ENCODE data around the gene XPO1. TPM values are rescaled to one million over a fixed set of nuclear protein-coding genes. Genes with fewer than 3 reads are reported as not detected.
"Not testable (repeated sequence)": the region's sequence is repeated elsewhere in the genome, so short reads cannot be mapped to it uniquely, and the experiment has no call there.

The XPO1 gene, protein sequence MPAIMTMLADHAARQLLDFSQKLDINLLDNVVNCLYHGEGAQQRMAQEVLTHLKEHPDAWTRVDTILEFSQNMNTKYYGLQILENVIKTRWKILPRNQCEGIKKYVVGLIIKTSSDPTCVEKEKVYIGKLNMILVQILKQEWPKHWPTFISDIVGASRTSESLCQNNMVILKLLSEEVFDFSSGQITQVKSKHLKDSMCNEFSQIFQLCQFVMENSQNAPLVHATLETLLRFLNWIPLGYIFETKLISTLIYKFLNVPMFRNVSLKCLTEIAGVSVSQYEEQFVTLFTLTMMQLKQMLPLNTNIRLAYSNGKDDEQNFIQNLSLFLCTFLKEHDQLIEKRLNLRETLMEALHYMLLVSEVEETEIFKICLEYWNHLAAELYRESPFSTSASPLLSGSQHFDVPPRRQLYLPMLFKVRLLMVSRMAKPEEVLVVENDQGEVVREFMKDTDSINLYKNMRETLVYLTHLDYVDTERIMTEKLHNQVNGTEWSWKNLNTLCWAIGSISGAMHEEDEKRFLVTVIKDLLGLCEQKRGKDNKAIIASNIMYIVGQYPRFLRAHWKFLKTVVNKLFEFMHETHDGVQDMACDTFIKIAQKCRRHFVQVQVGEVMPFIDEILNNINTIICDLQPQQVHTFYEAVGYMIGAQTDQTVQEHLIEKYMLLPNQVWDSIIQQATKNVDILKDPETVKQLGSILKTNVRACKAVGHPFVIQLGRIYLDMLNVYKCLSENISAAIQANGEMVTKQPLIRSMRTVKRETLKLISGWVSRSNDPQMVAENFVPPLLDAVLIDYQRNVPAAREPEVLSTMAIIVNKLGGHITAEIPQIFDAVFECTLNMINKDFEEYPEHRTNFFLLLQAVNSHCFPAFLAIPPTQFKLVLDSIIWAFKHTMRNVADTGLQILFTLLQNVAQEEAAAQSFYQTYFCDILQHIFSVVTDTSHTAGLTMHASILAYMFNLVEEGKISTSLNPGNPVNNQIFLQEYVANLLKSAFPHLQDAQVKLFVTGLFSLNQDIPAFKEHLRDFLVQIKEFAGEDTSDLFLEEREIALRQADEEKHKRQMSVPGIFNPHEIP (N-terminal part only)
- polyA plus RNA-seq (2013, experiment 1 of 2): 114 TPM
- polyA plus RNA-seq (2013, experiment 2 of 2): 118 TPM

DNA sequence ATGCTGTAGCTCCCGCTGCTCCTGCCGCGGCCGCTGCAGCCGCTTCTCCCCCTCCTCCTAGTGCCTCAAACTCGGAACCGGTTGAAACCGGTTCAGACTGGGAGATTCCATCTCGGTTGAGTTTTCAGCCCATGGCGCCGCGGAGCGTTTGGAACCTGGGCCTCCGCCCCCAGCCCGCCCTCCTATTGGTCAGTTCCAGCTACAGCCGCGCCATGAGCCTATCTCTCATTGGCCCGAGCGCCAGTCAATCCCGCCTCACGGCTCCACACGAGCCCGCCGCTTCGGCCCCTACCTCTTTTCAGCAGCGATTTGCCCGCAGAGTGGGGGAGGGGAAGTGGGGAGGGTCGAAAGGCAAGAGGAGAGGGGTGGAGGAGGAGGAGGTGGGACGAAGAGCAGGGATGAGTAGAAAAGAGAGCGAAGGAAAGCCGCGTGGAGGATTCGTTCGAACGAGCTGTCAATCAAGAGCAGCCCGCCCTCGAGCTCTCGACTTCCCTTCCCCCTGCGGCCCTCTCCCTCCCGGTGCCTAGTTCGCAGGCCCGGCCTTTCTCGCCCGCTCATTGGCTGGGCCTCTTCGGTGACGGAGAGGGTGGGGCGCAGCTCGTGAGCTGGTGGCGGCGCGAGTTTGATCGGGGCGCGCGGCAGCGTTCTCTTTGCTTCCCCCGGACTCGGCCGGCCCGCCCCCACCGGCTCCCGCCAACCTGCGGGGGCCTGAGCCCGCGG lies at the start of gene XPO1:
Gene XPO1, minus strand, starts transcription at position 157 of the 720 bp plus-strand sequence. CDS start 4,459 bp downstream, outside the sequence.
- Histone ChIP-seq H3K14ac (ENCODE audit: low read length) (peak within 1 kb of the TSS; percentile 38), H3K4me2 (ENCODE audit: insufficient read depth, low read length, poor library complexity, severe bottlenecking) (peak within 1 kb of the TSS; percentile 52), H2AFZ (ENCODE audit: low read length) (peak within 1 kb of the TSS; percentile 82), H3K9ac (ENCODE audit: low read depth, low read length, poor library complexity) (peak within 1 kb of the TSS; percentile 100), H3K9me3 (replicated peaks in 1 of 2; ENCODE audit: control insufficient read depth in 2 of 2, insufficient read depth in 1 of 2, low read depth in 1 of 2, low read length in 2 of 2) (no peaks in the 10 kb centered on the region), H2AK5ac (ENCODE audit: low read depth, low read length) (peak within 1 kb of the TSS; percentile 97), H3K4me3 (ENCODE audit: low read length in 2 of 2) (peak within 1 kb of the TSS; percentile 68 to 99), H2BK12ac (ENCODE audit: low read length) (no peak within 1 kb of the TSS), H3K79me1 (ENCODE audit: low read depth, low read length) (no peaks in the 10 kb centered on the region), H3K18ac (ENCODE audit: low read length) (peak within 1 kb of the TSS; percentile 100), H3K23ac (ENCODE audit: low read depth, low read length, poor library complexity) (peak within 1 kb of the TSS; percentile 100), H3K36me3 (replicated peaks in 1 of 2; ENCODE audit: control insufficient read depth in 2 of 2, insufficient read depth in 2 of 2, low read length in 2 of 2) (peaks cover 0 to 15% of the 10 kb centered on the region in 2 donors), H2BK15ac (ENCODE audit: low read length) (no peak within 1 kb of the TSS), H4K8ac (ENCODE audit: low read depth, low read length) (peak within 1 kb of the TSS; percentile 82), H3K27ac (replicated peaks; ENCODE audit: low read length) (peak within 1 kb of the TSS; percentile 100), H3K4ac (ENCODE audit: low read length) (peak within 1 kb of the TSS; percentile 66), H4K91ac (ENCODE audit: low read depth, low read length, poor library complexity) (peak within 1 kb of the TSS; percentile 92), H2BK120ac (ENCODE audit: low read depth, low read length) (peak within 1 kb of the TSS; percentile 97), H3K27me3 (ENCODE audit: control insufficient read depth in 3 of 3, insufficient read depth in 3 of 3, low read depth in 1 of 3, low read length in 3 of 3) (no peaks in the 10 kb centered on the region), H2BK5ac (ENCODE audit: low read length) (peak within 1 kb of the TSS; percentile 100), H3K4me1 (ENCODE audit: control insufficient read depth in 2 of 2, insufficient read depth in 1 of 2, low read depth in 1 of 2, low read length in 2 of 2) (peaks cover 0 to 4% of the 10 kb centered on the region in 2 donors)
- WGBS, 2 donors (ENCODE audit: extremely low coverage in 2 of 2, insufficient read length in 2 of 2, insufficient replicate concordance in 1 of 2): no CpG with 5 or more reads among the region's 65 CpGs
- DNase-seq (ENCODE audit: low spot score): peak; percentile 100

DNA sequence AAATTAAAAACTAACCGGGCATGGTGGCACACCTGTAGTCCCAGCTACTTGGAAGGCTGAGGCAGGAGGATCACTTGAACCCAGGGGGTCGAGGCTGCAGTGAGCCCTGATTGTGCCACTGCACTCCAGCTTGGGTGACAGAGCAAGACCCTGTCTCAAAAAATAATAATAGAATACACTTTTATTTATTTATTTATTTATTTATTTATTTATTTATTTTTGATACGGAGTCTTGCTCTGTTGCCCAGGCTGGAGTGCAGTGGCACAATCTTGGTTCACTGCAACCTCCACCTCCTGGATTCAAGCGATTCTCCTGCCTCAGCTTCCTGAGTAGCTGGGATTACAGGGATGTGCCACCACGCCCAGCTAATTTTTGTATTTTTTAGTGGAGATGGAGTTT lies 48.8 kb upstream of the XPO1 start:
- H2BK12ac ChIP-seq (ENCODE audit: low read length); H3K23ac ChIP-seq (ENCODE audit: low read depth, low read length, poor library complexity); H3K18ac ChIP-seq (ENCODE audit: low read length); H3K27me3 ChIP-seq (ENCODE audit: control insufficient read depth in 3 of 3, insufficient read depth in 3 of 3, low read depth in 1 of 3, low read length in 3 of 3); H2AFZ ChIP-seq (ENCODE audit: low read length); H3K36me3 ChIP-seq (replicated peaks in 1 of 2; ENCODE audit: control insufficient read depth in 2 of 2, insufficient read depth in 2 of 2, low read length in 2 of 2); DNase-seq (ENCODE audit: low spot score); H3K27ac ChIP-seq (replicated peaks; ENCODE audit: low read length); H3K9ac ChIP-seq (ENCODE audit: low read depth, low read length, poor library complexity); H4K91ac ChIP-seq (ENCODE audit: low read depth, low read length, poor library complexity); H2BK120ac ChIP-seq (ENCODE audit: low read depth, low read length); H3K4me2 ChIP-seq (ENCODE audit: insufficient read depth, low read length, poor library complexity, severe bottlenecking); H2BK15ac ChIP-seq (ENCODE audit: low read length); H3K4me1 ChIP-seq (ENCODE audit: control insufficient read depth in 2 of 2, insufficient read depth in 1 of 2, low read depth in 1 of 2, low read length in 2 of 2); H2AK5ac ChIP-seq (ENCODE audit: low read depth, low read length); H2BK5ac ChIP-seq (ENCODE audit: low read length); H3K9me3 ChIP-seq (replicated peaks in 1 of 2; ENCODE audit: control insufficient read depth in 2 of 2, insufficient read depth in 1 of 2, low read depth in 1 of 2, low read length in 2 of 2); H3K4me3 ChIP-seq (ENCODE audit: low read length in 2 of 2); H3K4ac ChIP-seq (ENCODE audit: low read length); H3K79me1 ChIP-seq (ENCODE audit: low read depth, low read length); H3K14ac ChIP-seq (ENCODE audit: low read length); H4K8ac ChIP-seq (ENCODE audit: low read depth, low read length): not testable (repeated sequence)
- WGBS, 2 donors (ENCODE audit: extremely low coverage in 2 of 2, insufficient read length in 2 of 2, insufficient replicate concordance in 1 of 2): no CpG with 5 or more reads among the region's 5 CpGs

DNA sequence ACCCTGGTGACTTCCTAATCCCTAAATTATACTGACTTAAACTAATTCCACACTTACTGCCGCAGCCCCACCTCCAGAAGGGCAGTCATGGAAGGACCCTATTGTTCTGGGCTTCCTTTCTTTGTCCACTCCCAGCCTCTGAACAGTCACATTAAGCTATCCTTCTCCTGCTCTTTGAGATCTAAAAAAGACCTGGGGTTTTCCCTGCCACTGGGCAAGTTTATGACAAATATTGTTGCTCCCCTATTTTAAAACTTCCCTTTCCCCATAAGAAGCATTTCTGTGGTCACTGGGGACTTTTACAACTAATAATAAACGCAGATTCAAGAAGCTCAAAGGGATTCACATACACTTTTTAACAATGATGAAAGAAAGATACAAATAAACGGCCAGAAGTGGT lies 47.2 kb upstream of the XPO1 start:
- H4K8ac ChIP-seq (ENCODE audit: low read depth, low read length): no peak overlapping the region
- H2BK15ac ChIP-seq (ENCODE audit: low read length): no peak overlapping the region
- peak overlapping the region; percentile 87 for H2AFZ ChIP-seq (ENCODE audit: low read length)
- no peak overlapping the region for H3K23ac ChIP-seq (ENCODE audit: low read depth, low read length, poor library complexity)
- H3K18ac ChIP-seq (ENCODE audit: low read length): no peak overlapping the region
- H3K9ac ChIP-seq (ENCODE audit: low read depth, low read length, poor library complexity): no peak overlapping the region
- H3K27ac ChIP-seq (replicated peaks; ENCODE audit: low read length): no peak overlapping the region
- H3K4me3 ChIP-seq (ENCODE audit: low read length in 2 of 2): no peak overlapping the region
- H3K4me1 ChIP-seq (ENCODE audit: control insufficient read depth in 2 of 2, insufficient read depth in 1 of 2, low read depth in 1 of 2, low read length in 2 of 2): peaks cover 2 to 3% of the 10 kb centered on the region in 2 donors
- H3K4me2 ChIP-seq (ENCODE audit: insufficient read depth, low read length, poor library complexity, severe bottlenecking): no peak overlapping the region
- no peak overlapping the region for H2BK120ac ChIP-seq (ENCODE audit: low read depth, low read length)
- H3K27me3 ChIP-seq (ENCODE audit: control insufficient read depth in 3 of 3, insufficient read depth in 3 of 3, low read depth in 1 of 3, low read length in 3 of 3): no peaks in the 10 kb centered on the region
- no peak overlapping the region for H3K14ac ChIP-seq (ENCODE audit: low read length)
- H2BK12ac ChIP-seq (ENCODE audit: low read length): no peak overlapping the region
- WGBS, 2 donors (ENCODE audit: extremely low coverage in 2 of 2, insufficient read length in 2 of 2, insufficient replicate concordance in 1 of 2): no CpG with 5 or more reads among the region's 3 CpGs
- no peak overlapping the region for H3K4ac ChIP-seq (ENCODE audit: low read length)
- H4K91ac ChIP-seq (ENCODE audit: low read depth, low read length, poor library complexity): no peak overlapping the region
- no peak overlapping the region for H2BK5ac ChIP-seq (ENCODE audit: low read length)
- H2AK5ac ChIP-seq (ENCODE audit: low read depth, low read length): no peak overlapping the region
- no peaks in the 10 kb centered on the region for H3K36me3 ChIP-seq (replicated peaks in 1 of 2; ENCODE audit: control insufficient read depth in 2 of 2, insufficient read depth in 2 of 2, low read length in 2 of 2)
- no peaks in the 10 kb centered on the region for H3K9me3 ChIP-seq (replicated peaks in 1 of 2; ENCODE audit: control insufficient read depth in 2 of 2, insufficient read depth in 1 of 2, low read depth in 1 of 2, low read length in 2 of 2)
- DNase-seq (ENCODE audit: low spot score): peak; percentile 27
- H3K79me1 ChIP-seq (ENCODE audit: low read depth, low read length): no peaks in the 10 kb centered on the region
